Rectal smooth muscle tissue (tissue), 1 donor: ENCODE measurements around the gene PCBP3.

Source experiments
- H3K27ac ChIP-seq: one replicate; pipeline ENCODE4 v1.7.0; 2013; ENCODE audit warnings: low read depth, low read length, inconsistent platforms
- H3K27me3 ChIP-seq: one replicate; pipeline ENCODE4 v1.7.0; 2013; ENCODE audit warnings: low read length; ENCODE audit not compliant: control insufficient read depth, insufficient read depth
- H3K36me3 ChIP-seq: one replicate; pipeline ENCODE4 v1.7.0; 2013; ENCODE audit warnings: low read length; ENCODE audit not compliant: control insufficient read depth, insufficient read depth
- H3K4me1 ChIP-seq: one replicate; pipeline ENCODE4 v1.7.0; 2013; ENCODE audit warnings: low read length; ENCODE audit not compliant: control insufficient read depth, insufficient read depth
- H3K4me3 ChIP-seq: one replicate; pipeline ENCODE4 v1.7.0; 2013; ENCODE audit warnings: low read length
- H3K9ac ChIP-seq: one replicate; pipeline ENCODE4 v1.7.0; 2013; ENCODE audit warnings: low read length

The PCBP3 gene

GRCh38 chr21:45979141-45979631 is 335.7 kb downstream of the PCBP3 start:
- H3K4me3 ChIP-seq: no peak overlapping the region
- peaks cover 29% of the 10 kb centered on the region for H3K4me1 ChIP-seq
- no peak overlapping the region for H3K9ac ChIP-seq
- H3K27me3 ChIP-seq: peaks cover 3% of the 10 kb centered on the region
- H3K27ac ChIP-seq: peak overlapping the region; percentile 92
- no peaks in the 10 kb centered on the region for H3K36me3 ChIP-seq

GRCh38 chr21:45979651-45980050 is 336.1 kb downstream of the PCBP3 start:
- peak overlapping the region; percentile 92 for H3K27ac ChIP-seq
- H3K27me3 ChIP-seq: no peaks in the 10 kb centered on the region
- H3K4me1 ChIP-seq: peaks cover 31% of the 10 kb centered on the region
- no peak overlapping the region for H3K9ac ChIP-seq
- no peaks in the 10 kb centered on the region for H3K36me3 ChIP-seq
- no peak overlapping the region for H3K4me3 ChIP-seq

- H3K27me3 ChIP-seq: no peaks in the 10 kb centered on the region
- peak overlapping the region; percentile 59 for H3K4me3 ChIP-seq
- H3K36me3 ChIP-seq: no peaks in the 10 kb centered on the region
- peak overlapping the region; percentile 36 for H3K9ac ChIP-seq
- H3K4me1 ChIP-seq: peaks cover 32% of the 10 kb centered on the region
- peak overlapping the region; percentile 92 for H3K27ac ChIP-seq
Measured at GRCh38 chr21:45980271-45980670, 336.7 kb downstream of the PCBP3 start.

- Histone ChIP-seq H3K27ac (peak overlapping the region; percentile 92), H3K4me1 (peaks cover 36% of the 10 kb centered on the region), H3K9ac (peak overlapping the region; percentile 36), H3K36me3 (no peaks in the 10 kb centered on the region), H3K4me3 (peak overlapping the region; percentile 59), H3K27me3 (no peaks in the 10 kb centered on the region)
Measured at GRCh38 chr21:45980697-45981096, 337.2 kb downstream of the PCBP3 start.

- Histone ChIP-seq H3K36me3 (no peaks in the 10 kb centered on the region), H3K4me3 (peak within 1 kb of the TSS; percentile 84), H3K27ac (peak within 1 kb of the TSS; percentile 95), H3K9ac (peak within 1 kb of the TSS; percentile 67), H3K4me1 (peaks cover 40% of the 10 kb centered on the region), H3K27me3 (no peaks in the 10 kb centered on the region)
Measured at GRCh38 chr21:45981151-45982091, 337.9 kb downstream of the PCBP3 start, which contains the start of gene COL6A1. TSS of gene COL6A1 (plus strand) at chr21:45981770. CDS start at chr21:45981851, 81 bp downstream.

GRCh38 chr21:45982092-45982757 is 338.7 kb downstream of the PCBP3 start:
- Histone ChIP-seq H3K4me1 (peaks cover 39% of the 10 kb centered on the region), H3K27me3 (no peaks in the 10 kb centered on the region), H3K4me3 (peak overlapping the region; percentile 84), H3K9ac (peak overlapping the region; percentile 67), H3K36me3 (peaks cover 3% of the 10 kb centered on the region), H3K27ac (peak overlapping the region; percentile 95)

GRCh38 chr21:45982758-45983648 is 339.5 kb downstream of the PCBP3 start:
- peaks cover 36% of the 10 kb centered on the region for H3K4me1 ChIP-seq
- peak overlapping the region; percentile 95 for H3K27ac ChIP-seq
- peaks cover 4% of the 10 kb centered on the region for H3K36me3 ChIP-seq
- H3K4me3 ChIP-seq: peak overlapping the region; percentile 84
- peak overlapping the region; percentile 67 for H3K9ac ChIP-seq
- no peaks in the 10 kb centered on the region for H3K27me3 ChIP-seq

GRCh38 chr21:45983649-45983965 is 340.1 kb downstream of the PCBP3 start:
- H3K27me3 ChIP-seq: no peaks in the 10 kb centered on the region
- peaks cover 32% of the 10 kb centered on the region for H3K4me1 ChIP-seq
- peak overlapping the region; percentile 84 for H3K4me3 ChIP-seq
- no peak overlapping the region for H3K9ac ChIP-seq
- H3K27ac ChIP-seq: peak overlapping the region; percentile 95
- H3K36me3 ChIP-seq: peaks cover 4% of the 10 kb centered on the region

GRCh38 chr21:45983981-45984551 is 340.5 kb downstream of the PCBP3 start:
- Histone ChIP-seq H3K27ac (peak overlapping the region; percentile 95), H3K36me3 (peaks cover 4% of the 10 kb centered on the region), H3K4me3 (peak overlapping the region; percentile 58), H3K9ac (no peak overlapping the region), H3K27me3 (no peaks in the 10 kb centered on the region), H3K4me1 (peaks cover 32% of the 10 kb centered on the region)

GRCh38 chr21:45984584-45985095 is 341.1 kb downstream of the PCBP3 start:
- H3K9ac ChIP-seq: no peak overlapping the region
- H3K36me3 ChIP-seq: peaks cover 4% of the 10 kb centered on the region
- H3K27me3 ChIP-seq: no peaks in the 10 kb centered on the region
- no peak overlapping the region for H3K4me3 ChIP-seq
- peak overlapping the region; percentile 95 for H3K27ac ChIP-seq
- H3K4me1 ChIP-seq: peaks cover 32% of the 10 kb centered on the region

GRCh38 chr21:45985471-45986315 is 342.2 kb downstream of the PCBP3 start:
- peaks cover 7% of the 10 kb centered on the region for H3K36me3 ChIP-seq
- H3K4me3 ChIP-seq: no peak overlapping the region
- peaks cover 25% of the 10 kb centered on the region for H3K4me1 ChIP-seq
- peak overlapping the region; percentile 95 for H3K27ac ChIP-seq
- H3K9ac ChIP-seq: no peak overlapping the region
- H3K27me3 ChIP-seq: no peaks in the 10 kb centered on the region
